GM21381 (cell line): ENCODE measurements around the gene TMCO6.
A peak's percentile ranks its signal among the peaks of the same experiment; 100 is the strongest.
"Not testable (repeated sequence)": the region's sequence is repeated elsewhere in the genome, so short reads cannot be mapped to it uniquely, and the experiment has no call there.

Experiments used
- ATAC-seq: cut with Tn5 transposase; IDR thresholded peaks from one replicate; pipeline ENCODE4 v1.9.1; 2021; ENCODE audit warnings: mild to moderate bottlenecking, moderate library complexity; ENCODE audit not compliant: unreplicated experiment

The TMCO6 gene

DNA sequence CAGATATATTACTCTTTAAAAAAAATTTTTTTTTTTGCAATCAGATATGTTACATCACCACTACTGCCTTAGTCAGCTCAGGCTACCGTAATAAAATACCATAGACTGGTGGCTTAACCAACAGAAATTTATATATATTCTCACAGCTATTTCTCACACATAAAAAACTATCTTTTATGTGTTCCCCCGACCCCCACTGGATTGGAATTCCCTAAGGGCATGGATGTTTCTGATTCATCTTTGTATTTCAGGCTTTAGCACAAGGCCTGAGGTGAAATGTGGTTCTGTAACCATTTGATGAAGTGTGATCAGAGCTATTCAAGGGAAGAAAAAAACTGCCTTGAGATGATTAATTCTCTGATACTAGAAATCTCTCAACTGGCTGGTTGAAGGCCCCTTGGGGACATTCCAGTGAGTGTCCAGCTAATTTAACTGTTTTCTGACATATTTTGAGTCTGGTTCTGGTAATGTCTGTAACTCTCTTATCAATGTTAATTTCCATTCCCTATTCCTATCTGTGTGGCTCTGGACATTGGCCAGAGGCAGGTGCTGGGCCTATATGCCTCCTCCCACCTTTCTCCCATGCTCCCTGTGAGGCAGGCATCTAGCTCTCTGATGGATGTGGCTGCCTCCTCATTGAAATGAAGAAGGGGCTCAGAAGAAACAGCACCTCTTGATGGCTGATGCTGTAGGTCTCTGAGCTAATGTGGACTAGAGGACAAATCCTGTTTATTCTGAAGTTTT lies 8.8 kb upstream of the TMCO6 start:
- no peak for ATAC-seq

DNA sequence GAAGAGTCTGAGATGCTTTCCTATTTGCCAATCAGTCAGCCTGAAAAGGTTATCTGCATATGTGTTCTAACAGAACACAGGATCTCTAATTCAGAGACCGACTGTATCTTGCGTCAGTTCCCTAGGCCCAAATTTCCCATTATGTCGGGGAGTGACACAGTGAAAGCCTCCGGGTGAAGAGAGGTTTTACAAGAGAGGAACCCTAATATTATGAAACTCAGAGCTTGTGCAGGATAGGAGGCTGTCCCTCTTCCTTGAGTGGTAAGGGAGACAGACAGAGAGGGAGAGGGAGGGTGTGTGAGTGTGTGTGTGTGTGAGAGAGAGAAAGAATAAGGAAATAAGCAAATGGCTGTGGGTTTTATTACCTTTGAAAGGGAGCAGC lies 8.2 kb upstream of the TMCO6 start:
- ATAC-seq, result no peak

DNA sequence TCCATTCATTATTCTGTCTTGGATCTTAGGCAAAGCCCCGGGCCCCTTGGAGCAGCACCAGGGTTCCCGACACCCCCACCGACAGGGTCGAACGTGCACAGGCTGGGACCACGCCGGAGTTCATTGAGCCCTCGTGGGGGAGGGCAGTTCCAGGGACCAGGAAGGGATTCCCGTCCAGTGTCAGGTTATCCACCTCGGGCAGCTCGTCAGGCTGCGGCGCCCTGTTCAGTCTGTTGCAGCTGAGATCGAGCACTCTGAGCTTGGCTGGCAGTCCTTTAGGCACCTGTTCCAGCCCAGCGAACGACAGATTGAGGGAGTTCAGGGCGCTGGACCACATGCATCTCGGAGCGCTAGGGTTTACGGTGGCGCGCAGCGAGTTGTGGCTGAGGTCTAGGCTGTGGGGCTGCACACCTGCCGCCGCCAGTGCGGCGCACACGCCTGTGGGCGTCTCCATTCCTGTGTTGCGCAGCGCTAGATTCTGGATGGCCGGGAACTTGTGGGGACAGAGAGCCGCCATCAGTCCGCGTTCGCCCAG lies 7.4 kb upstream of the TMCO6 start:
- ATAC-seq, result peak; percentile 43

DNA sequence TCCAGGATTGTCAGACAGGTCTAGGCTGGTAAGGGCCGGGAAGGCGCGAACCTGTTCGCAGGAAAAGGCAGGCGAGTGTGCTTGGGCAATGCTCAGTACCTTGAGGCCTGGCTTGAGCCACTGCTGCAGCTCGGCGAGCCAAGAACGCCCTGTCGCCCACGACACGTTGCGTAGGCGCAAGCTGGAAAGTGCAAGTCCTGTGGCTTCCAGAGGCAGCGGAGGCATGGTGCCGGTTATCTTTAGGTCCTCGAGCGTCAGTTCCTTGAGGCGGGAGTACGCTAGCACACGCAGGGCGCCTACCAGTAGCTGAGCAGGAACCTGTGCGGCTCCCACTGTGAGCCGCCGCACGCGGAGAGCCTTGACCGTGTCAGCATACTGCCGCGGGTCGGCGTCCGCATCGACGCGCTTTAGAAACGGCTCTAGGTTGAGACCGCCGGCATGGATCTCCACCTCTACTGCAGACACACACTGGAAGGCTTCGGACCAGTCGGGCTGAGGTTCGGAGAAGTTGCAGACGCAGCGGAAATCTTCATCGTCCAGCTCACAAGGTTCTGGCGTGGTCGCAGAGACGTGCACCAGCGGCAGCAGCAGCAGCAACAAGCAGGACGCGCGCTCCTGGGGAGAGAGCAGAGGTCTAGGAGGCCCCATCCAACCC lies 6.8 kb upstream of the TMCO6 start:
- peak; percentile 56 for ATAC-seq

DNA sequence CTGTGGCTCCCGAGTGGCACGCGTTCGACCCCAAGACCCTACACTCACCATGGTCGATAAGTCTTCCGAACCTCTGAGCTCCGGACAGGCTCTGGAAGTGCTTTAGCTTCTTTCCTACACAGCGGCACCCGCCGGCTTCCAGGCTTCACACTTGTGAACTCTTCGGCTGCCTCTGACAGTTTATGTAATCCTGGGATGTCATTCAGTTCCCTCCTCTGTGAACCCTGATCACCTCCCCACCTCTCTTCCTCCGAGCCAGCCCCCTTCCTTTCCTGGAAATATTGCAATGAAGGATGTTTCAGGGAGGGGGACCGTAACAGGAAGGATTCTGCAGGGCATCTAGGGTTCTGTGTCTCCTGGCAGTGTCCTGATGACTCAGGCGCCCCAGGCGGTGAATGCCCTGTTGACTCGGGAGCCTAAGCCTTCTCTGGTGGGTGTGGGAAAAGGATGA lies 6.2 kb upstream of the TMCO6 start, which contains the start of gene CD14:
Gene CD14, minus strand, starts transcription at position 155 of the 451 bp plus-strand sequence. Its CDS starts 104 bp downstream, at position 51.
- ATAC-seq, result peak; percentile 18

DNA sequence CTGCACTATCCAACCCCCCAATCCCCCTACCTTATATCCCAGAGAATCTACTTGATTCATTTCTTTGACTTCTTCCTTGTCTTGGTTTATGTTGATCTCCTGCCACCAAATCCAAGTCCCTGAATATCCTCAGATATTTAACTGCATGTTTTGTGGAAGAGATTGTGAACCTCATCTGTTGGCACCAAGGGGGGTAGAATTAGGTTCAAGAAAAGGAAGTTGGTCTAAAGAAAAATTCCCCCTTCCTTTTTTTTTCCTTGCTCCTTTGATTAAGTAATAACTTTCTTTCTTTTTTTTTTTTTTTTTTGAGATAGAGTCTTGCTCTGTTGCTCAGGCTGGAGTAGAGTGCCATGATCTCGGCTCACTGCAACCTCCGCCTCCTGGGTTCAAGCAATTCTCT lies 5.8 kb upstream of the TMCO6 start:
- no peak for ATAC-seq

DNA sequence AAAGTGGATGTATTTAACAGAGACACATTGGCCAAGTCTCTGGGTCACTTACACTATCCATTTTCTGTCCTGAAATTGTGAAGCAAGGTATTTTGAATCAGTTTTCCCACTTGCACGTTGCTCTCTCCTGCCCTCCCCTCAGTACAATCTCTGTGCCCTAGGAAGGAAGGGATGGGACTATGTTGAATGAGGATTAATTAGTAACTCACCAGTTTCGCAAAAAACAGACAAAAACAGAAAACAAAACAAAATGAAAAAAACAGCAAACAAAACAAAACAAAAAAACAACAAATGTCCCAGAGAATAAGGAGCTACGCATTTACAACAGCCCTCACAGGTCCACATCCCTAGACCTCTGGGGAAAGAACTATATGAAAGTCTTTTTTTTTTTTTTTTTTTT lies 5.1 kb upstream of the TMCO6 start:
- no peak for ATAC-seq

DNA sequence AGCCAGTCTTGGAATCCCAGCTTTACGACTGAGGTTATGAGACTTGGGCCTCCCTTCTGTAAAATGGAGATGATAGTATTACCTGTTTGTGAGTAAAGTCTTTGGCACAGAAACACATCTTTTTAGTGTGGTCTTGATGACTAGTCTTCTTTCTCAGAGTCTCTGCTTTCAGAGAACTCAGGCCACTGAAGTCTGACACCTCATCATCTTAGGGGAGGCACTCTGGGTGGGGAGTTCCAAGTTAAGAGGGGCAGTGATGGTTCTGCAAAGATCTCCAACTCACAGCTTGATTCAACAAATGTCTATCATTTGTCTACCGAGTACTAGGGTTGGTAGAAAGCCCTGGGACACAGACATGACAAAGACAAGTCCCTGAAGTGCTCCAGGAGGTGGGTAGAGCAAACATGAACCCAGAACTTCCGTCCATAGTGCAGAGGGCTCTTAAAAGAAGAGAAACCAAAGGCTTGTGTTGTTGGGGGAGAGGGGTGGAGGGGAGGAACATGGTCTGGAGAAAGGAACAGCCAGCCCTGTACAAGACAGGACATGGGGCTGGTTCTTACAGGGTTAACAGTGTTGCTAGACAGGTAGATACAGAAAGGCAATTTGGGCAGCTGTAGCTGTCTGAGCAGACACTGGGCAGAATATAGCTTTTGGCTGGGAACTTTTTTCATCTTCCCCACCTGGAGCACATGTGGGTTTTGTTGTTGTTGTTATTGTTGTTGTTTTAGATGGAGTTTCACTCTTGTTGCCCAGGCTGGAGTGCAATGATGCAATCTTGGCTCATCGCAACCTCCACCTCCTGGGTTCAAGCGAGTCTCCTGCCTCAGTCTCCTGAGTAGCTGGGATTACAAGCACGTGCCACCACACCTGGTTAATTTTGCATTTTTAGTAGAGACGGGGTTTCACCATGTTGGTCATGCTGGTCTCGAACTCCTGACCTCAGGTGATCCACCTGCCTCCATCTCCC lies 3.7 kb upstream of the TMCO6 start:
- ATAC-seq, result no peak

DNA sequence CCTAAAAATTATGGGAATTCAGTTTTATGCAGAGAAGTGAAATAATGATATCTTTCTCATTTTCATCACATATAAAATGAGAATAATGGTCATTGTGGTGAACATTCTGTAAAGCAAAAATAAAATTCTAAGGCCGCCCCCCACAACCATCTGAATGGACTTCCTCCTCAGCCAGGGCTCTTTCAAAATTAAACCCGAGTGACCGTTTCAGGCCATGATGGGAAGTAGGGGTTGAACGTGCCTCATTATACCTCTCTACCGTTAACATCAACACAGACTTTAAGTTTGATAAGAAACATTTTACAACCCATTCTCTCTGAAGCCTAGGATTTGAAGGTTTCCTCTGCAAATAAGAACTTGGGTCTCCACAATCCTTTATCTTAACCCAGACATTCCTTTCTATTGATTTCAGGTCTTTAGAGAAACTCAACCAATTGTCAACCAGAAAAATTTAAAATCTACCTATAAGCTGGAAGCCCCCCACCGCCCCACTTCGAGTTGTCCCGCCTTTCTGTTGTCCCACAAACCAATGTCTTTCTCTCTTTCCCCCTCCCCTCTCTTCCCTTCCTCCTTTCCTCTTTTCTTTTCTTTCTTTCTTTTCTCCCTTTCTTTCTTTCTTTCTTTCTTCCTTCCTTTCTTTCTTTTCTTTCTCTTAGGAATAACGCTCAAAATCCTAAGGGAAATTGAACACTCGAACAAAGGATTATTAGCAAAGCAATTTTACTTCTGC lies 1.7 kb upstream of the TMCO6 start:
- no peak for ATAC-seq

DNA sequence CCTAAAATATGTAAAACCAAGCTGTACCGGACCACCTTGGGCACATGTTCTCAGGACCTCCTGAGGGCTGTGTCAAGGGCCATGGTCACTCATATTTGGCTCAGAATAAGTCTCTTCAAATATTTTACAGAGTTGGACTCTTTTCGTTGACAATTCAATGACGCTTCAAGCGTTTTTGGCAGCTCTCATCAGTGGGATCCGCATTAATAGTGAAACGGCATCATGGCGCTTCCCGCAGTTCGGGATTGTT lies 428 bp upstream of the TMCO6 start:
- ATAC-seq, result not testable (repeated sequence)

DNA sequence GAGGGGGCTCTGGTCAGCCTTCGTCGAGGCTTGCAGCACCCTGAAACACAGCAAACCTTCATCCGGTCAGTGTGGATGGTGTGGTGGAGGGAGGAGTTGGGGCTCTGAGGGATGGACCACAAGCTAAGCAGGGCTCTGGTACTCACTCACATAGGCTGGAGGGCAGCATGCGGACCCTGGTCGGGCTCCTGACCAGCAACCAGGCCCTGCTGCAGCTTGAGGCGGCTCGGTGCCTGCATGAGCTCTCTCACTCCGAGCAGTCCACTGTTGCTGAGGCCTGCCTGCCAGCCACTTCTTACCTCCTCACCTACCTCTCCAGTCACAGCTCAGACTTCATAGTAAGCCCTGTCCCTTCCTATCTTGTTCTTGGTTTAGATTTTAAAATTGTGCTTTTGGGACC lies 2.5 kb downstream of the TMCO6 start:
- no peak for ATAC-seq

DNA sequence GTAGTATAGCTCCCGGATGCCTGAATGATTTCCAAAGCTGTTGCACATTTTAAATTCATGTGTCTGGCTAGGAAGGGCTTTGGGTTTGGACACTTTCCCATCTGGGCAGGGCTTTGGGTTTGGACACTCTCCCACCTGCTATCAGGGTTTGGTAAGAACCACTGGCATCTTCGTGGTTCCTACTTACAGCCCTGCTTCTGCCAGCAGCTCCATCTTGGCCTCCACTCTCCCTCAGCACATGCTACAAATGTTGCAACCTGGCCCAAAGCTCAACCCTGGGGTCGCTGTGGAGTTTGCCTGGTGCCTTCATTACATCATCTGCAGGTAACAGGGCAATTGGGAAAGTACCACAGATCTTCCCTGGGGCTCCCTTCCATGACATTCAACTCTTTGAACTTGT lies 3.5 kb downstream of the TMCO6 start:
- no peak for ATAC-seq

DNA sequence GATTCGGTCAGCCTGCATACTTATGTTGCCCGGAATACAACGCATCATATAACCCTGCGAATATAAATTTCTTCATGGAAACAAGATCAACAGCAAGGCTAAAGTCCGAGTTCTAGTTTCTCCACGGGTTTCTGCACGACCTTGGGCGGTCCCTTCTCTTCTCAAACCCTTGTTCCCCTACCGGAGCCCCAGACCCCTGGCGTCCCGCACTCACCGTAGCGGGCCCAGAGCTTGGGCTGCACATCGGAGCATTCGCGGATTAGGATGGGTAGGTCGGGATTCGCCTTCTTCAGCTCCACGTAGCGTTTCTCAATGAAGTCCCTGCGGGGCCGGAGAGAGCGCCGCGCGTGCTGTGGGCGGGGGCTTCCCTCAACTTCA lies 7.8 kb downstream of the TMCO6 start:
- no peak for ATAC-seq

DNA sequence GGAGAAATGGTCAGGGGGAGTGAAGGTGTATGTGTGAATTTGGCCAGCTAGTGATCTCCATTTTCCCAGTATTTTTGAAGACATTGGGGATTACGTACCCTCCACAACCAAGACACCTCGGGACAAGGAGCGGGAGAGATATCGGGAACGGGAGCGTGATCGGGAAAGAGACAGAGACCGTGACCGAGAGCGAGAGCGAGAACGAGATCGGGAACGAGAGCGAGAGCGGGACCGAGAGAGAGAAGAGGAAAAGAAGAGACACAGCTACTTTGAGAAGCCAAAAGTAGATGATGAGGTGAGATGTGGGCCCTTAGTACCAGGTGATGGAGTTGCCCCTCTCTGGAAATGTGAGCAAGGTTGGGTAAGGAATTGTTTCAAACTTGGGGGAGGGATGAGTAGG lies 19.6 kb downstream of the TMCO6 start:
- ATAC-seq, result no peak

DNA sequence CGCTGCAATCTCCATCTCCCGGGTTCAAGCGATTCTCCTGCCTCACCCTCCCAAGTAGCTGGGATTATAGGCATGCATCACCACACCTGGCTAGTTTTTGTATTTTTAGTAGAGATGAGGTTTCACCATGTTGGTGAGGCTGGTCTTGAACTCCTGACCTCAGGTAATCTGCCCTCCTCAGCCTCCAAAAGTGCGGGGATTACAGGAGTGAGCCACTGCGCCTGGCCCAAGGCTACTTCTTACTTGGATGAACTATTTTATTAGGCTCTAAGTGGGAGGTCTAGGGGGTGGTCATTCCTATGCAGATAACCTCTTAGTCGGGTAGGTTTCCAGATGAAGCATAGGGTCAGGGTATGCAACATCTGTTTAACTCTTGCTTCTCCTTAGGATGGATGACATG lies 21.1 kb downstream of the TMCO6 start:
- not testable (repeated sequence) for ATAC-seq

DNA sequence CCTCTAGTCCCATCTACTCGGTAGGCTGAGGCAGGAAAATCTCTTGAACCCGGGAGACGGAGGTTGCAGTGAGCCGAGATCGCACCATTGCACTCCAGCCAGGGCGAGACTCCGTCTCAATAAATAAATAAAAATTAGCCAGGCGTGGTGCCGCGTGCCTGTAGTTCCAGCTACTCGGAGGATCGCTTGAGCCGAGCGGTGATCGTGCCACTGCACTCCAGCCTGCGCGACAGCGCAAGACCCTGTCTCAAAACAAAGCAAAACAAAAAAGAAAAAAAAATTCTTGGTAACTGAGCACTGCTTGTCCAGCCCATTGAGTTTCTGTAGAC lies 24.7 kb downstream of the TMCO6 start:
- ATAC-seq, result no peak

DNA sequence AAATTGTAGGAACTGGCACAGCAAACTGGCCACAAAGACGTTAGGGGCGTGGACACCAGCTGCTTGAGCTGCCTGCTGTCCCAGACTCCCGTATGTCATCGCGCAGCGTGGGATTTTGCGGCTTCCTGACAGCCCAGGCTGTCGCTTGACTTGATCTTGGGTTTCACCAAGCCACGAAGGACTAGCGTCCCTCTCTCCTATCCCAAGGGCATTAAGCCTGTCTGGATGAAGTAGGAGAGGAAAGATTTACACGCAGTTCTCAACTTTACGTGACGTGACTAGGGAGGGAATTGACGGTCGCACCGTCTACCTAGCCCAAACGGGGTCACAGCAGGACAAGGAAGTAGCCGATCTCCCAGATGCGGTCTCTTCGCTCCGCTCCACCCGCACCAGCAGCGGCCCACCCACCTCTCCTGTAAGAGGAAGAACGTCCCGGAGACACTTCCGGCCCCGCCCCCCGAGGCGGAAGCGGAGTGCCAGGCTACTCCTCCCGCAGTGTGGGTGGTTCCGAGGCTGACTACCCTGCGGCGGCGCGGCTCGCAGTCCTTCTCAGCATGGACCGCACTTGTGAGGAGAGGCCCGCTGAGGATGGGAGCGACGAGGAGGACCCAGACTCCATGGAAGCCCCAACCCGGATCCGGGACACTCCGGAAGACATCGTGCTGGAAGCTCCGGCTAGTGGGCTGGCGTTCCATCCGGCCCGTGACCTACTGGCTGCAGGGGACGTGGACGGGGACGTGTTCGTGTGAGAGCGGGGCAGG lies 25.3 kb downstream of the TMCO6 start, which contains the start of gene WDR55:
Gene WDR55, plus strand, starts transcription at position 546 of the 761 bp plus-strand sequence. Its CDS starts 9 bp downstream, at position 555.
- peak; percentile 93 for ATAC-seq

DNA sequence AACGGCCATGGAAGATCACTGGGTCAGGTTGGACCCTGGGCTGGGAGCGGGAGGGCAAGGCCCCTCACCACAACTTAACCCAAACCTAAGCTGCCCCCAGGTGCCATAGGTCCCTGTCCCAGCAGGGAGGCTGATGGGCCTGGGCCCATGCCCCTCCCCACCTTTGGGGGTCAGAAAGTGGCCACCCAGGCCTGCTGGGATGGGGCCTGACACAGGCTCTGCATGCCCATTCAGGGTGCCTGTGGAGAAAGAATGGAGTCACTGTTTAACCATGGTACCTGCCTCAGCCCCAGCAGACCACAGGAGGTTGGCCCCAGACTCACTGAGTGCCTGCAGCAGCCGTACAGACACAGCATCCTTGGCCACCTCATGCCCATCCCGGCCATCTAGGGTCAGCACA lies 31.8 kb downstream of the TMCO6 start:
- ATAC-seq, result not testable (repeated sequence)

DNA sequence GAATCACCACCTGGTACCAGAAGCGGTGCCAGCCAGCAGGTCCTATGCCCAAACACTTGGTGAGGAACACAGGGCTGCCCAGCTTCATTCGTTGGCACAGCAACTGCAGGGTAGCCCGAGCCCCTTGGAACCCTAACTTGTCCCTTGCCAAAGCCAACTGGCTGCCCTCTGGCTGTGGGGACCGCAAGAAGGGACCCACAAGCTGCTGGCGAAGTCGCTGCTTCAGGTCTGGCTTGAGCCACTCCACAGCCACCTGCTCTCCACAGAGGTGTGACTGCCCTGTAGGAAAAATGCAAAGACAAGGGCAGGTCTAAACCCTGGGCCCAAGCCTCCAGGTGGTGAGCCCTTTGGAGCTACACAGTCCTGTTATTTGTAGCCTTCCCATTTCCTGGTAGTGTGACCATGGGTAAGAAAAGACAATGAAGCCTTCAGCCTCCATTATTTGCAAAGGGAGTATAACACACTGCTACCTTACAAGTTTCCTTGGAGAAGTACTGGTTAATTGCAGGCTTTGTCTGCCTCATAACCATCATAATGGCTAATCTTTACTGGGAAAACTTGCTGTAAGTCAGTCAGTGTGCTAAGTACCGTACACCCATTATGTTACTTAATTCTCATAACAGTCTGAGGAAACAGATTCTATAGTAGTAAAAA lies 32.3 kb downstream of the TMCO6 start:
- no peak for ATAC-seq
